Sigmoid colon (tissue), 4 donors: ENCODE data around the gene FAM13C.

Experiments used
- CTCF ChIP-seq, 4 experiments: fragments of 450-650 bp in 3 of 4; fragments of 200-600 bp in 1 of 4; IDR thresholded peaks; one replicate each; pipeline ENCODE4 v1.5.1; 2016 to 2019; ENCODE audit warnings: antibody characterized with exemption in 4 of 4, mild to moderate bottlenecking in 3 of 4, moderate library complexity in 2 of 4
- POLR2A ChIP-seq, 2 donors: fragments of 450-650 bp; IDR thresholded peaks; one replicate each; pipeline ENCODE4 v1.6.1; 2016; ENCODE audit warnings: antibody characterized with exemption in 2 of 2, mild to moderate bottlenecking in 2 of 2, moderate library complexity in 2 of 2
- POLR2AphosphoS5 ChIP-seq, 4 donors: sonication (generic); formaldehyde crosslinking; IDR thresholded peaks; one replicate each; pipeline ENCODE4 v1.6.1; 2017; ENCODE audit warnings: antibody characterized with exemption in 4 of 4

GRCh38 chr10:59285848-59286247 lies 76.5 kb downstream of the FAM13C start:
- TF ChIP-seq POLR2A (IDR thresholded peaks at IDR 0.05) (no peak), CTCF (IDR thresholded peaks at IDR 0.05) (no peak), POLR2AphosphoS5 (IDR thresholded peaks at IDR 0.05) (no peak)
